Endothelial cell of umbilical vein (primary cell): ENCODE measurements around the gene UPF3A. TPM values are rescaled to one million over a fixed set of nuclear protein-coding genes. Genes with fewer than 3 reads are reported as not detected.

ENCODE experiments used
- BruUV-seq: library from RNA; stranded (reverse); fragments of 400-500 nt; replicated peaks from 2 replicates; lab custom pipeline; 2021; lab: Mats Ljungman, UMichigan
- CTCF ChIA-PET: fragments of 300-600, 350-600 bp; sonication (Branson Sonifier 250); formaldehyde crosslinking; loops from one replicate; lab custom pipeline; 2021; ENCODE audit warnings: antibody characterized with exemption, inconsistent platforms; lab: Charles Lee
- POLR2A ChIA-PET: fragments of 300-600, 350-600 bp; sonication (Branson Sonifier 250); formaldehyde crosslinking; loops from one replicate; lab custom pipeline; 2021; ENCODE audit warnings: antibody characterized with exemption, inconsistent platforms; lab: Charles Lee
- DNase-seq: peaks from one replicate; pipeline ENCODE4 v3.0.0-alpha.2; 2011; ENCODE audit warnings: low read depth, low spot score
- FAIRE-seq: peaks from 2 replicates; lab custom pipeline; 2011; peaks lifted over from hg19 to GRCh38; lab: Jason Lieb, UNC
- H2AFZ ChIP-seq: 2 replicates; pipeline ENCODE4 v1.6.0; 2012; ENCODE audit warnings: low read depth, low read length, control low read depth, inconsistent platforms
- H3K27ac ChIP-seq: 2 replicates; pipeline ENCODE4 v1.5.1; 2011; ENCODE audit warnings: low read depth, mild to moderate bottlenecking, control low read depth, low read length, moderate library complexity; ENCODE audit not compliant: insufficient read depth
- H3K27me3 ChIP-seq, 2 experiments: 2 replicates each; pipeline versions ENCODE4 v1.6.0 to v1.6.1; 2011; ENCODE audit warnings: low read length in 2 of 2, mixed read lengths in 1 of 2; ENCODE audit not compliant: control insufficient read depth in 2 of 2, insufficient read depth in 2 of 2
- H3K36me3 ChIP-seq, 2 experiments: 2 replicates in 1 of 2; 3 replicates in 1 of 2; pipeline ENCODE4 v1.5.1; 2011; ENCODE audit warnings: low read length in 2 of 2, mild to moderate bottlenecking in 1 of 2, moderate library complexity in 1 of 2; ENCODE audit not compliant: control insufficient read depth in 2 of 2, insufficient read depth in 2 of 2; ENCODE audit errors: extremely low read depth in 1 of 2
- H3K4me1 ChIP-seq: 3 replicates; pipeline ENCODE4 v1.5.1; 2011; ENCODE audit warnings: mild to moderate bottlenecking, low read length; ENCODE audit not compliant: control insufficient read depth, insufficient read depth; ENCODE audit errors: extremely low read depth
- H3K4me2 ChIP-seq: 2 replicates; pipeline ENCODE4 v1.6.1; 2011; ENCODE audit warnings: low read length, control low read depth, mixed read lengths; ENCODE audit not compliant: insufficient read depth
- H3K4me3 ChIP-seq, 3 experiments: fragments of 200-600 bp in 1 of 3; sonication (generic), shearing (Covaris generic) in 1 of 3; replicated peaks in 1 of 3; 2 replicates each; pipeline ENCODE4 v1.5.1; 2011 to 2016; ENCODE audit warnings: control low read depth in 3 of 3, low read length in 3 of 3, mild to moderate bottlenecking in 2 of 3, inconsistent platforms in 1 of 3, low read depth in 1 of 3, moderate library complexity in 1 of 3; ENCODE audit not compliant: insufficient read depth in 1 of 3
- H3K79me2 ChIP-seq: 2 replicates; pipeline ENCODE4 v1.6.0; 2012; ENCODE audit warnings: low read length, inconsistent platforms; ENCODE audit not compliant: control insufficient read depth, insufficient read depth
- H3K9ac ChIP-seq: replicated peaks from 2 replicates; pipeline ENCODE3; 2011; ENCODE audit warnings: low read length, control low read depth; ENCODE audit not compliant: insufficient read depth; ENCODE audit errors: extremely low read depth
- H3K9me1 ChIP-seq: replicated peaks from 3 replicates; pipeline ENCODE4 v1.6.0; 2011; ENCODE audit warnings: mild to moderate bottlenecking, low read length; ENCODE audit not compliant: control insufficient read depth, insufficient read depth; ENCODE audit errors: extremely low read depth
- H3K9me3 ChIP-seq: replicated peaks from 2 replicates; pipeline ENCODE4 v1.5.1; 2012; ENCODE audit warnings: low read length, inconsistent platforms; ENCODE audit not compliant: control insufficient read depth, insufficient read depth
- H4K20me1 ChIP-seq: replicated peaks from 2 replicates; pipeline ENCODE3; 2011; ENCODE audit warnings: mild to moderate bottlenecking, low read length; ENCODE audit not compliant: control insufficient read depth, insufficient read depth; ENCODE audit errors: extremely low read depth
- EZH2 ChIP-seq: IDR thresholded peaks from 2 replicates; pipeline ENCODE4 v1.6.1; 2012; ENCODE audit warnings: borderline replicate concordance, low read depth, mild to moderate bottlenecking, moderate library complexity, low read length, inconsistent platforms; ENCODE audit not compliant: severe bottlenecking
- FOS ChIP-seq: IDR thresholded peaks from 2 replicates; pipeline ENCODE4 v1.6.1; 2011; ENCODE audit warnings: mild to moderate bottlenecking, low read length, moderate library complexity, borderline replicate concordance; ENCODE audit not compliant: insufficient read depth
- GATA2 ChIP-seq: IDR thresholded peaks from 2 replicates; pipeline ENCODE4 v1.7.0; 2011; ENCODE audit warnings: low read depth, mild to moderate bottlenecking, moderate library complexity, mixed read lengths, low read length; ENCODE audit not compliant: insufficient read length, insufficient read depth
- JUN ChIP-seq: IDR thresholded peaks from 2 replicates; pipeline ENCODE4 v1.6.1; 2011; ENCODE audit warnings: borderline replicate concordance, low read depth; ENCODE audit not compliant: insufficient read length, insufficient read depth
- MYC ChIP-seq: IDR thresholded peaks from one replicate; pipeline ENCODE4 v1.6.1; 2011; ENCODE audit warnings: mild to moderate bottlenecking, low read depth, low read length
- POLR2A ChIP-seq: IDR thresholded peaks from 2 replicates; pipeline ENCODE4 v1.6.1; 2012; ENCODE audit warnings: low read depth, mild to moderate bottlenecking, control low read depth, low read length
- POLR2AphosphoS5 ChIP-seq: IDR thresholded peaks from 2 replicates; pipeline ENCODE4 v1.6.1; 2012; ENCODE audit warnings: low read depth, mild to moderate bottlenecking, control low read depth, low read length, moderate library complexity; ENCODE audit not compliant: insufficient read depth
- dilution Hi-C: fragments of 300-500 bp; cut with MboI; formaldehyde crosslinking; loops from one replicate; pipeline ENCODE4 v1.15.0; 2019; ENCODE audit warnings: low sequenced_read_pairs; ENCODE audit not compliant: extremely low pct_ligation_motif_present
- intact Hi-C: fragments of 100-400 bp; cut with micrococcal nuclease; formaldehyde crosslinking; loops from one replicate; pipeline ENCODE4 v1.10.0; 2022
- polyA plus RNA-seq, 4 experiments: library from polyadenylated mRNA; depleted of rRNA in 3 of 4; stranded (reverse) in 3 of 4; unstranded in 1 of 4; fragments of >200 nt; gene quantifications; 2 replicates each; pipeline versions ENCODE4 v1.2.1 to v1.2.3, GENCODE V29; 2011 to 2012; ENCODE audit warnings: missing spikeins in 1 of 4
- total RNA-seq: library from RNA; stranded (reverse); gene quantifications from 2 replicates; pipeline ENCODE4 v1.2.3, GENCODE V29; 2021
- TF ChIP-seq, protein P1 (sequence below), 2 donors: IDR thresholded peaks; 1 replicate in 1 of 2; 2 replicates in 1 of 2; pipeline ENCODE4 v1.5.1; 2011; ENCODE audit warnings: low read length in 2 of 2, mild to moderate bottlenecking in 2 of 2, moderate library complexity in 2 of 2, control low read depth in 1 of 2, inconsistent platforms in 1 of 2, low read depth in 1 of 2; ENCODE audit not compliant: insufficient read depth in 1 of 2; ENCODE audit errors: extremely low read depth in 1 of 2
- TF ChIP-seq, protein P2 (sequence below): IDR thresholded peaks from 2 replicates; pipeline ENCODE4 v1.6.1; 2011; ENCODE audit not compliant: insufficient read depth, insufficient read length

UPF3A gene
- total and polyA plus RNA-seq, 2 donors (not counting 3 experiments of a cell fraction or from before 2014, with no cell fraction given), result 37.2 to 75.4 TPM

DNA sequence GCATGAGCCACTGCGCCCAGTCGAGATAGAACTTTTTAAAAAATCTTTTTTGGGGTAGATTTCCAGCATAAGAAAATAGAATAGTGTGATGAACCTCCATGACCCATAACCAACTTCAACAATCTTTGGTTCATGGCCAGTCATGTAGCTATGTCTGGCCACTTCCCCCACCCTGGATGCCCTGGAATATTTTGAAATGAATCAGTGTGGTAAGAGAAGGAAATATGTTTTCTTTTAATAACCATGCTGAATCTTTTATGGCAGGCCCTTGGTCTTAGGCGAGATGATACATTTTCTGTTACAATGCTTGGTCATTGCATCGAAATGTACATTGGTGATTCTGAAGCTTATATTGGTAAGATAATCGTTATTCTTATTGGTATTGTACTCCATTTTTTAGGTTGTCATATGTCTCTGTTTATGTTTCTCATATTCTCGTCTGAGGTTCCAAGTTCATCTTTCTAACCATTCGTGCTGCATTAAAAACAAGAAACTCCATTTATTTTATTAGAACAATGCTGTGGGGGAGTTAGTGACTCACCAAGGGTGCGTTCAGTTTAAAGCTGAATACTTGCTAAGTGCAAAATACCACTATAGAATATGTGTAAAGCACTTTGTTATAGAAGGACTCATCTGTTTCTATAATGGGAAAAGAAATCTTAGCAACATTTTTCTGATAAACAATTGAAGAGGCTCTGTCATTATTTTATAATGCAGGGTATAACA is 16.4 kb upstream of the UPF3A start:
- DNase-seq, result no peak
- H4K20me1 ChIP-seq, result no peaks in the 10 kb centered on the region
- ChIA-PET POLR2A (no interaction called here), CTCF (no interaction called here)
- no peak for TF ChIP-seq GATA2
- no peak for TF ChIP-seq POLR2A
- TF ChIP-seq, protein P1, sequence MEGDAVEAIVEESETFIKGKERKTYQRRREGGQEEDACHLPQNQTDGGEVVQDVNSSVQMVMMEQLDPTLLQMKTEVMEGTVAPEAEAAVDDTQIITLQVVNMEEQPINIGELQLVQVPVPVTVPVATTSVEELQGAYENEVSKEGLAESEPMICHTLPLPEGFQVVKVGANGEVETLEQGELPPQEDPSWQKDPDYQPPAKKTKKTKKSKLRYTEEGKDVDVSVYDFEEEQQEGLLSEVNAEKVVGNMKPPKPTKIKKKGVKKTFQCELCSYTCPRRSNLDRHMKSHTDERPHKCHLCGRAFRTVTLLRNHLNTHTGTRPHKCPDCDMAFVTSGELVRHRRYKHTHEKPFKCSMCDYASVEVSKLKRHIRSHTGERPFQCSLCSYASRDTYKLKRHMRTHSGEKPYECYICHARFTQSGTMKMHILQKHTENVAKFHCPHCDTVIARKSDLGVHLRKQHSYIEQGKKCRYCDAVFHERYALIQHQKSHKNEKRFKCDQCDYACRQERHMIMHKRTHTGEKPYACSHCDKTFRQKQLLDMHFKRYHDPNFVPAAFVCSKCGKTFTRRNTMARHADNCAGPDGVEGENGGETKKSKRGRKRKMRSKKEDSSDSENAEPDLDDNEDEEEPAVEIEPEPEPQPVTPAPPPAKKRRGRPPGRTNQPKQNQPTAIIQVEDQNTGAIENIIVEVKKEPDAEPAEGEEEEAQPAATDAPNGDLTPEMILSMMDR (IDR thresholded peaks at IDR 0.05; ENCODE audit: extremely low read depth in 1 of 2, insufficient read depth in 1 of 2, low read depth in 1 of 2, low read length in 2 of 2), result no peak
- TF ChIP-seq FOS, result no peak
- TF ChIP-seq POLR2AphosphoS5, result no peak
- TF ChIP-seq, protein P2, sequence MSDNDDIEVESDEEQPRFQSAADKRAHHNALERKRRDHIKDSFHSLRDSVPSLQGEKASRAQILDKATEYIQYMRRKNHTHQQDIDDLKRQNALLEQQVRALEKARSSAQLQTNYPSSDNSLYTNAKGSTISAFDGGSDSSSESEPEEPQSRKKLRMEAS, result no peak
- TF ChIP-seq MYC, result no peak
- TF ChIP-seq JUN, result no peak
- TF ChIP-seq EZH2, result no peak
- no peaks in the 10 kb centered on the region for H3K9me1 ChIP-seq
- no peak overlapping the region for H3K4me2 ChIP-seq
- BruUV-seq, result no TSS peak
- H3K4me1 ChIP-seq, result no peaks in the 10 kb centered on the region
- H3K9me3 ChIP-seq, result no peaks in the 10 kb centered on the region
- H3K79me2 ChIP-seq, result no peaks in the 10 kb centered on the region
- no peak overlapping the region for H3K4me3 ChIP-seq
- no peak overlapping the region for H2AFZ ChIP-seq
- H3K36me3 ChIP-seq, result peaks cover 31 to 34% of the 10 kb centered on the region in 2 experiments
- H3K9ac ChIP-seq, result no peak overlapping the region
- no peak for FAIRE-seq
- dilution Hi-C loops (no loop called here), intact Hi-C loops (no loop called here)
- H3K27ac ChIP-seq, result no peak overlapping the region
- H3K27me3 ChIP-seq, result no peaks in the 10 kb centered on the region
